GM06990 (cell line): Measurements from ENCODE around the gene NECAB3.

Source experiments
- DNase-seq: peaks from one replicate; pipeline ENCODE4 v3.0.0-alpha.2; 2011; ENCODE audit not compliant: insufficient read length; ENCODE audit errors: extremely low read depth
- H3K27me3 ChIP-seq: replicated peaks from 2 replicates; pipeline ENCODE4 v1.6.0; 2011; ENCODE audit warnings: low read length; ENCODE audit not compliant: control insufficient read depth, insufficient read depth
- H3K36me3 ChIP-seq: 2 replicates; pipeline ENCODE4 v1.5.1; 2011; ENCODE audit warnings: low read length; ENCODE audit not compliant: control insufficient read depth, insufficient read depth
- H3K4me3 ChIP-seq: replicated peaks from 2 replicates; pipeline ENCODE4 v1.5.1; 2011; ENCODE audit warnings: low read depth, mild to moderate bottlenecking, control low read depth, low read length
- CTCF ChIP-seq: IDR thresholded peaks from 2 replicates; pipeline ENCODE4 v1.5.1; 2011; ENCODE audit warnings: low read length, control low read depth, mild to moderate bottlenecking, inconsistent platforms; ENCODE audit not compliant: insufficient read depth, poor library complexity, severe bottlenecking

Gene NECAB3

GRCh38 chr20:33666293-33667244 is 7.7 kb downstream of the NECAB3 start, which contains the start of gene ACTL10:
TSS of gene ACTL10 (plus strand) at chr20:33666943. CDS start at chr20:33667498, 555 bp downstream.
- TF ChIP-seq CTCF = peak; percentile 29
- H3K4me3 ChIP-seq = peak within 1 kb of the TSS; percentile 74
- H3K27me3 ChIP-seq = no peaks in the 10 kb centered on the region
- peaks cover 2% of the 10 kb centered on the region for H3K36me3 ChIP-seq
- peak; percentile 93 for DNase-seq

- no peaks in the 10 kb centered on the region for H3K27me3 ChIP-seq
- no peaks in the 10 kb centered on the region; the same call in 1 of the 2 replicates for H3K36me3 ChIP-seq
- TF ChIP-seq CTCF = no peak
- DNase-seq = no peak
- H3K4me3 ChIP-seq = no peak overlapping the region
Observed at GRCh38 chr20:33664762-33665144, 9.5 kb downstream of the NECAB3 start.

DNA sequence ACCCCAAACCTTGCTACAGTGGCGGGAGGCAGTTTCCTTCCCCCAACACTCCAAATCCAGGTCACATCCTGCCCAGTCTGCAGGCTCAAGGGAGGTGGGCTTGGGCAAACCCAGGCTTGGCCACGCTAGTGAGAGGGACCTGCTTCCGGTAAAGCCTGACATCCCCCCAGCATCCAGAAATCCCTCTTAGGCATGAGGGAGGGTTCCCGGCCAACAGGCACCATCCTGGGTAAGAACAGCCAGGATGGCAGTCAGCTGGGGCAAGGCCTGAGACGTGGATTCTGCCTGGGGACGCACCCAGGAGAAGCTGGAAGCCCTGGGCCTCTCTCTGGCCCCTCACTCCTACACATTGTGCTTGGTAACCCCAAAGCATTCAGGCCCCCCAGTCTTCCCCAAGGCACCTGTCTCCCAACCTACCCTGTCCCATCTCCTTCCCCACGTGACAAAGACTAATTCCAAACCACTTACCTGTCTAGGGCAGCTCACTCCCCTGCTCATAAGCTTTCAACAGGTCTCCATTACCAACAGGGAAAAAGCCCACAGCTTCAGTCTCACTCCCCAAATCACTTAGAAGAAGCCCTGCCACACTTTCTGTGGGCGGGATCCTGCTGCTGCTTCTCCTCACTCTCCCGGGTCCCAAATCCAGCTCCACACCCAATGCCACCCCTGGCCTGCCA is 10.0 kb downstream of the NECAB3 start:
- no peaks in the 10 kb centered on the region; the same call in 1 of the 2 replicates for H3K36me3 ChIP-seq
- TF ChIP-seq CTCF = no peak
- H3K27me3 ChIP-seq = no peaks in the 10 kb centered on the region
- no peak for DNase-seq
- H3K4me3 ChIP-seq = peak overlapping the region; percentile 73

- no peaks in the 10 kb centered on the region for H3K27me3 ChIP-seq
- no peak for TF ChIP-seq CTCF
- 0 out of 2 replicates have a peak, but pooled peaks cover 2% of the 10 kb centered on the region for H3K36me3 ChIP-seq
- H3K4me3 ChIP-seq = peak overlapping the region; percentile 73
- peak; percentile 89 for DNase-seq
Observed at GRCh38 chr20:33663161-33664084, 10.8 kb downstream of the NECAB3 start.

GRCh38 chr20:33662172-33662571 is 12.1 kb downstream of the NECAB3 start, which contains the start of gene C20orf144:
TSS of gene C20orf144 (plus strand) at chr20:33662327. CDS start at chr20:33662346, 19 bp downstream.
- H3K4me3 ChIP-seq = peak within 1 kb of the TSS; percentile 73

More at GRCh38 chr20:33662172-33662571, 12.1 kb downstream of the NECAB3 start, which contains the start of gene C20orf144:
- 0 out of 2 replicates have a peak, but pooled peaks cover 4% of the 10 kb centered on the region for H3K36me3 ChIP-seq
- no peaks in the 10 kb centered on the region for H3K27me3 ChIP-seq
- TF ChIP-seq CTCF = no peak
- DNase-seq = no peak
